ENCODE measurements around the gene ADH4. TPM values are rescaled to one million over a fixed set of nuclear protein-coding genes. Genes with fewer than 3 reads are reported as not detected.
"Not testable (repeated sequence)": the region's sequence is repeated elsewhere in the genome, so short reads cannot be mapped to it uniquely, and the experiment has no call there.

Gene ADH4
- total RNA-seq, 1 experiment from 2014 or later: not detected

- DNase-seq (ENCODE audit: low spot score): no peak
- in situ Hi-C loops (cut with HindIII; ENCODE audit: low sequenced_read_pairs): no loop called here
These were observed 7.8 kb downstream of the ADH4 start for GRCh38 chr4:99136329-99136728.

GRCh38 chr4:99135541-99136162, 8.4 kb downstream of the ADH4 start:
- DNase-seq (ENCODE audit: low spot score): no peak
- in situ Hi-C loops (cut with HindIII; ENCODE audit: low sequenced_read_pairs): no loop called here

- in situ Hi-C loops (cut with HindIII; ENCODE audit: low sequenced_read_pairs): no loop called here
- no peak for DNase-seq (ENCODE audit: low spot score)
These were observed 9.5 kb downstream of the ADH4 start for GRCh38 chr4:99134586-99134985.

GRCh38 chr4:99131378-99131777, 12.7 kb downstream of the ADH4 start:
- DNase-seq (ENCODE audit: low spot score): no peak
- in situ Hi-C loops (cut with HindIII; ENCODE audit: low sequenced_read_pairs): no loop called here

GRCh38 chr4:99126376-99126775, 17.7 kb downstream of the ADH4 start:
- in situ Hi-C loops (cut with HindIII; ENCODE audit: low sequenced_read_pairs): no loop called here
- DNase-seq (ENCODE audit: low spot score): no peak

GRCh38 chr4:99121008-99121407, 23.1 kb downstream of the ADH4 start:
- in situ Hi-C loops (cut with HindIII; ENCODE audit: low sequenced_read_pairs): no loop called here
- no peak for DNase-seq (ENCODE audit: low spot score)

GRCh38 chr4:99120501-99120900, 23.6 kb downstream of the ADH4 start:
- in situ Hi-C loops (cut with HindIII; ENCODE audit: low sequenced_read_pairs): no loop called here
- no peak for DNase-seq (ENCODE audit: low spot score)

- DNase-seq (ENCODE audit: low spot score): no peak
- in situ Hi-C loops (cut with HindIII; ENCODE audit: low sequenced_read_pairs): no loop called here
These were observed 26.0 kb downstream of the ADH4 start for GRCh38 chr4:99117876-99118693.

GRCh38 chr4:99117122-99117841, 26.8 kb downstream of the ADH4 start:
- DNase-seq (ENCODE audit: low spot score); in situ Hi-C loops (cut with HindIII; ENCODE audit: low sequenced_read_pairs): not testable (repeated sequence)

GRCh38 chr4:99109286-99109685, 34.8 kb downstream of the ADH4 start:
- DNase-seq (ENCODE audit: low spot score); in situ Hi-C loops (cut with HindIII; ENCODE audit: low sequenced_read_pairs): not testable (repeated sequence)

GRCh38 chr4:99104153-99104552, 39.9 kb downstream of the ADH4 start:
- in situ Hi-C loops (cut with HindIII; ENCODE audit: low sequenced_read_pairs): no loop called here
- no peak for DNase-seq (ENCODE audit: low spot score)

GRCh38 chr4:99103166-99103565, 40.9 kb downstream of the ADH4 start:
- DNase-seq (ENCODE audit: low spot score): no peak
- in situ Hi-C loops (cut with HindIII; ENCODE audit: low sequenced_read_pairs): no loop called here

GRCh38 chr4:99102634-99103033, 41.5 kb downstream of the ADH4 start:
- DNase-seq (ENCODE audit: low spot score): no peak
- in situ Hi-C loops (cut with HindIII; ENCODE audit: low sequenced_read_pairs): no loop called here

GRCh38 chr4:99100876-99101275, 43.2 kb downstream of the ADH4 start:
- in situ Hi-C loops (cut with HindIII; ENCODE audit: low sequenced_read_pairs): no loop called here

GRCh38 chr4:99099814-99100213, 44.3 kb downstream of the ADH4 start:
- DNase-seq (ENCODE audit: low spot score); in situ Hi-C loops (cut with HindIII; ENCODE audit: low sequenced_read_pairs): not testable (repeated sequence)

More at GRCh38 chr4:99100876-99101275, 43.2 kb downstream of the ADH4 start:
- no peak for DNase-seq (ENCODE audit: low spot score)

GRCh38 chr4:99099311-99099710, 44.8 kb downstream of the ADH4 start:
- DNase-seq (ENCODE audit: low spot score): no peak
- in situ Hi-C loops (cut with HindIII; ENCODE audit: low sequenced_read_pairs): no loop called here

GRCh38 chr4:99091841-99092240, 52.3 kb downstream of the ADH4 start:
- in situ Hi-C loops (cut with HindIII; ENCODE audit: low sequenced_read_pairs); DNase-seq (ENCODE audit: low spot score): not testable (repeated sequence)

GRCh38 chr4:99091216-99091575, 52.9 kb downstream of the ADH4 start:
- no peak for DNase-seq (ENCODE audit: low spot score)
- in situ Hi-C loops (cut with HindIII; ENCODE audit: low sequenced_read_pairs): no loop called here

- in situ Hi-C loops (cut with HindIII; ENCODE audit: low sequenced_read_pairs): no loop called here
- no peak for DNase-seq (ENCODE audit: low spot score)
These were observed 53.4 kb downstream of the ADH4 start for GRCh38 chr4:99090481-99091215.
